ENCODE measurements around the gene TMEM135.

TMEM135 gene

DNA sequence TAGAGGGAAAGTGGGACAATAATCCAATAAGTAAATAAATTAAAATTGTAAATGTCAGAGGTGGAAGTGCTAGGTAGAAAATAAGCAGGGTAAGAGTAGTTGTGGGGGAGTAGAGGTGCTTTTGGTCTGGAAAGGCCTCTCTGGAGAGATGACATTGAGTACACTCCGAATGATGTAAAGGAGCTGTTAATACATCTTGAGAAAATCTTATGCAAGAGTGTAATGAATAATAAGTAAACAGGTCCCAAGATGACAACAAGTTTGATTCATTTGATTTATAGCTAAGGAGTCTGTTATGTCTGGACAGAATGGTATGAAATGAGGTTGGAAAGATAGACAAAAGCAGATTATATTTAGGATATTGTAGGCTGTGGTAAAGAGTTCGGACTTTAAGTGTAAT lies 87.5 kb downstream of the TMEM135 start:
- Histone ChIP-seq H3K36me3 (ENCODE audit: insufficient read depth, low read depth, low read length) (no peaks in the 10 kb centered on the region), H3K9ac (ENCODE audit: low read depth, low read length) (no peak overlapping the region), H3K4me1 (ENCODE audit: insufficient read depth, low read length) (no peaks in the 10 kb centered on the region; the same call in 1 of the 2 replicates)

DNA sequence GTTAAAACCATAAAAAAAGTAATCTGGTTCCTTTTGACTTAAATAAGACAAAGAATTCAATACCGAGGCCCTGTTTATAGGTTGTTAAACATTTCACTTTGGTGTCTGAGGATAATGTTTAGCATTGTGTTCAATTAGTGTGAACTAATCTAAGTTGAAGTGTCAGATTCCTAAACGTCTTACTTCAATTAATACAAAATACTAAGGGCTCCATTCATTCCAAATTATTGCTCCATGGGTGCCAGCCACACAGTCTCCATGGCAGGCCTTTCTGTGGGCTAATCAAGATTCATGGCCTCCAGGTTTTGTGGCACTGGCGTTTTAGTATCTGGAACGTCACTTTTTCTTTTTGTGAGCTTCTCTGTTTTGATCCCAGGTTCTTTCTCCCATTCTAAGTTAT lies 89.4 kb downstream of the TMEM135 start:
- Histone ChIP-seq H3K9me3 (ENCODE audit: insufficient read depth, low read depth, low read length) (peaks cover 3% of the 10 kb centered on the region; the same call in 1 of the 2 replicates), H3K4me1 (ENCODE audit: insufficient read depth, low read length) (no peaks in the 10 kb centered on the region; the same call in 1 of the 2 replicates), H3K9ac (ENCODE audit: low read depth, low read length) (no peak overlapping the region), H3K27ac (ENCODE audit: low read length) (no peak overlapping the region), H3K4me3 (ENCODE audit: low read length) (no peak overlapping the region), H3K27me3 (ENCODE audit: insufficient read depth, low read length) (no peaks in the 10 kb centered on the region), H3K36me3 (ENCODE audit: insufficient read depth, low read depth, low read length) (no peaks in the 10 kb centered on the region)

More for the DNA sequence above, 87.5 kb downstream of the TMEM135 start:
- H3K27me3 ChIP-seq (ENCODE audit: insufficient read depth, low read length) = no peaks in the 10 kb centered on the region
- H3K27ac ChIP-seq (ENCODE audit: low read length) = no peak overlapping the region
- no peaks in the 10 kb centered on the region for H3K9me3 ChIP-seq (ENCODE audit: insufficient read depth, low read depth, low read length)
- H3K4me3 ChIP-seq (ENCODE audit: low read length) = no peak overlapping the region

DNA sequence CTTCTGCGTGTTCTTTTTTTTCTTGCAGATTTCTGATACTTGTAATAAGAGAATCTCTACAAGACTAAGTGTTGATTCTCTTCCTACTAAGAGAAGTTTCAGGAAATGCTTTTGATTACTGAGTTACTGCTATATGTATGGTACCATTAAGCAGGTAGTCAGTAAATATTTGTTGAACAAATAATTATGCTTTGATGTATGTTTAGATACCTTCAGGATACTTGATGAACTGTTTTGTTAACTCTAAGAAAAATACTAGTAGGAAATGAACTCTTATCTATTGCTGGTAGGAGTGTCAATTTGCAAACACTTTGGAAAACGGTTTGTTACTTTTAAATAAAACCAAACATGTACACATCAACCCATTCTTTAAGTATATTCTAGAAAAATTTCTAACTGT lies 90.6 kb downstream of the TMEM135 start:
- Histone ChIP-seq H3K9ac (ENCODE audit: low read depth, low read length) (no peak overlapping the region), H3K4me1 (ENCODE audit: insufficient read depth, low read length) (no peaks in the 10 kb centered on the region; the same call in 1 of the 2 replicates), H3K4me3 (ENCODE audit: low read length) (no peak overlapping the region)

DNA sequence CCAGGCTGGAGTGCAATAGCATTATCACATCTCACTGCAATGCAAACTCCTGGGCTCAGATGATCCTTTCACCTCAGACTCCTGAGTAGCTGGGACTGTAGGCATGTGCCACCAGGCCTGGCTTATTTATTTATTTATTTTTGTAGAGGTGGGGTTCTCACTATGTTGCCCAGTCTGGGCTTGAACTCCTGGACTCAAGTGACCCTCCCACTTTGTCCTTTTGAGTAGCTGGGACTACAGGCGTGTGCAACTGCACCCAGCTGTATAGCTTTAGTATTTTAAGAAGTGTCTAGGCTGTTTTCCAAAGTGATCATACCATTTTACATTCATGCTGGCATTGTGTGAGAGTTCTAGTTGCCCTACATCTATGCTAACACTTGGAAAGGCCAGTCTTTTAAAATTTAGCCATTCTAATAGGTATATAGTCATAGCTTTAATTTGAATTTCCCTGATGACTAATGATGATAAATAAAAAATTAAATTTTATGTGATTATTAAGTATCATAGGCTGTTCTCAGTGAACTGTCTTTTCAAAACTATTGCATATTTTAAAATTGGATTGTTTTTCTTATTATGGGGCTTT lies 96.9 kb downstream of the TMEM135 start:
- H3K4me1 ChIP-seq (ENCODE audit: insufficient read depth, low read length) = no peaks in the 10 kb centered on the region
- peaks cover 12% of the 10 kb centered on the region; the same call in 1 of the 2 replicates for H3K9me3 ChIP-seq (ENCODE audit: insufficient read depth, low read depth, low read length)
- no peak overlapping the region for H3K9ac ChIP-seq (ENCODE audit: low read depth, low read length)
- H3K36me3 ChIP-seq (ENCODE audit: insufficient read depth, low read depth, low read length) = no peaks in the 10 kb centered on the region
- H3K27ac ChIP-seq (ENCODE audit: low read length) = no peak overlapping the region
- H3K4me3 ChIP-seq (ENCODE audit: low read length) = no peak overlapping the region
- H3K27me3 ChIP-seq (ENCODE audit: insufficient read depth, low read length) = no peaks in the 10 kb centered on the region

More for the DNA sequence above, 90.6 kb downstream of the TMEM135 start:
- H3K27ac ChIP-seq (ENCODE audit: low read length) = no peak overlapping the region
- peaks cover 3% of the 10 kb centered on the region; the same call in 1 of the 2 replicates for H3K9me3 ChIP-seq (ENCODE audit: insufficient read depth, low read depth, low read length)
- H3K27me3 ChIP-seq (ENCODE audit: insufficient read depth, low read length) = no peaks in the 10 kb centered on the region
- no peaks in the 10 kb centered on the region for H3K36me3 ChIP-seq (ENCODE audit: insufficient read depth, low read depth, low read length)

DNA sequence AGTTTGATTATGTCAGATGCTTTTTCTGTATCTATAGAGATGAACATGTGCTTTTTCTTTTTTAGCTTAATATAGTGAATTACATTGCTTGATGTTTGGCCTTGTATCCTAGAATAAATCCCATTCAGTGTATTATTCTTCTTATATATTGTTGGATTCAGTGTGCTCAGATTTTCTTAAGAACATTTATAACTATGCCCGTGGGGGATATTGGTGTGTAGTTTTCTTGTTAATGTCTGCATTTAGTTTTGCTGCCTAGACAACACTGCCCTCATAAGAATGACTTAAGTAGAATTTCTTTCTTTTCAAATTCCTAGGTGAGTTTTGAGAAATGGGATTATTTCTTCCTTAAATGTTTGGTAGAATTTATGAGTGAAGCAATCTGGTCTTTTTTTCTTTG lies 98.5 kb downstream of the TMEM135 start:
- Histone ChIP-seq H3K36me3 (ENCODE audit: insufficient read depth, low read depth, low read length) (no peaks in the 10 kb centered on the region), H3K27me3 (ENCODE audit: insufficient read depth, low read length) (no peaks in the 10 kb centered on the region), H3K4me1 (ENCODE audit: insufficient read depth, low read length) (no peaks in the 10 kb centered on the region), H3K9ac (ENCODE audit: low read depth, low read length) (no peak overlapping the region), H3K9me3 (ENCODE audit: insufficient read depth, low read depth, low read length) (peaks cover 12% of the 10 kb centered on the region; the same call in 1 of the 2 replicates), H3K27ac (ENCODE audit: low read length) (no peak overlapping the region), H3K4me3 (ENCODE audit: low read length) (no peak overlapping the region)

DNA sequence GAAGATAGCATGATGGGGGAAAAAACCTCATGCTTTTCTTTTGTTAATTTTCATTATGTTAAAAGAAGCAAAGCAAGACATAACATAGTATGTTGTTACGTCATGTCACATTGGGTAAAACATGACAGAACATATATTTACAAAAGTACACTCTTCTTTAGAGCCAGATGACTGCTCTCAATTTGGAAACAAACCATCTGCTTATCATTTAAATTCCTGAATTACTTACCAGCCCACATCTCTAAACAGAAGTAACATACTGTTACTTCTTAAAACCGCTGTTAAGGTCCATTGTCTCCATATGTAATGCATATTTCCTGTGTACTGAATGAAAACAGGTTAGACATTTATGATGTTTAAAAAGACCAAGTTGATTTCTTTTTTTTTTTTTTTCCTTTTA lies 100.0 kb downstream of the TMEM135 start:
- H3K27me3 ChIP-seq (ENCODE audit: insufficient read depth, low read length) = no peaks in the 10 kb centered on the region
- H3K4me1 ChIP-seq (ENCODE audit: insufficient read depth, low read length) = no peaks in the 10 kb centered on the region
- H3K36me3 ChIP-seq (ENCODE audit: insufficient read depth, low read depth, low read length) = no peaks in the 10 kb centered on the region
- H3K9ac ChIP-seq (ENCODE audit: low read depth, low read length) = no peak overlapping the region
- H3K4me3 ChIP-seq (ENCODE audit: low read length) = no peak overlapping the region
- H3K27ac ChIP-seq (ENCODE audit: low read length) = no peak overlapping the region
- peaks cover 9% of the 10 kb centered on the region; the same call in 1 of the 2 replicates for H3K9me3 ChIP-seq (ENCODE audit: insufficient read depth, low read depth, low read length)

DNA sequence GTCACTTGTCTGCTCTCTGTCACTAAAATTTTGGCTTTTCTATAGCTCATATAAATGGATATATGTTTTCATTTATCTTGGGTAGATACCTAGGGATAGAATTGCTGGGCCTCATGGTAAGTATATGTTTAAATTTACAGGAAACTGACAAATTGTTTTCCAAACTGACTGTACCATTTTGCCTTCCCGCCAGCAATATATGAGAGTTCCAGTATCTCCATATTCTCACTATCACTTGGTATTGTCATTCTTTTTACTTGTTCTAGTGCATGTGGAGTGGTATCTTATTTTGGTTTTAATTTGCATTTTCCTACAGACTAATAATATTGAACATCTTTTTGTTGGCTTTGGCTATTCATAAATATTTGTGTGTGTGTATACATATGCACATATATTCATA lies 101.7 kb downstream of the TMEM135 start:
- H3K9ac ChIP-seq (ENCODE audit: low read depth, low read length) = no peak overlapping the region
- H3K36me3 ChIP-seq (ENCODE audit: insufficient read depth, low read depth, low read length) = no peaks in the 10 kb centered on the region
- H3K27me3 ChIP-seq (ENCODE audit: insufficient read depth, low read length) = no peaks in the 10 kb centered on the region
- no peak overlapping the region; the same call in 1 of the 2 replicates for H3K4me3 ChIP-seq (ENCODE audit: low read length)
- H3K4me1 ChIP-seq (ENCODE audit: insufficient read depth, low read length) = peaks cover 5% of the 10 kb centered on the region; the same call in 1 of the 2 replicates
- no peak overlapping the region for H3K27ac ChIP-seq (ENCODE audit: low read length)
- peaks cover 9% of the 10 kb centered on the region; the same call in 1 of the 2 replicates for H3K9me3 ChIP-seq (ENCODE audit: insufficient read depth, low read depth, low read length)

DNA sequence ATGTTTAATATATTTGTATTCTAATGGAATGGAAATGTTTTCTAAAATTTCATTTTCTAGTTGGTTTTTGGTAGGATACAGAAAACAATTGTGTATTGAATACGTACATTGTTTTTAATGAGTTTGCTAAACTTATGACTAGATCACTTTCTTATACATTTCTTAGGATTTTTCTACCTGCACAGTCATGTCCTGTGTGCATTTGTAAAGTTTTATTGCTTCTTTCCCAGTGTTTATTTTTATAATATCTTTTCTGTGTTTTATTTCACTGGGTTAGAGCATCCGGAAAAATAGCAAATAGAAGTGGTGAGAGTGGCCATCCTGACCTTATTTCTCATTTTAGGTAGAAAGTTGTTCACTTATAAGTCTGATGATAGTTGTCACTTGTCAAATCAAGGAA lies 103.6 kb downstream of the TMEM135 start:
- Histone ChIP-seq H3K36me3 (ENCODE audit: insufficient read depth, low read depth, low read length) (no peaks in the 10 kb centered on the region), H3K4me1 (ENCODE audit: insufficient read depth, low read length) (peaks cover 5% of the 10 kb centered on the region; the same call in 1 of the 2 replicates), H3K9ac (ENCODE audit: low read depth, low read length) (no peak overlapping the region), H3K27ac (ENCODE audit: low read length) (no peak overlapping the region), H3K27me3 (ENCODE audit: insufficient read depth, low read length) (no peaks in the 10 kb centered on the region), H3K9me3 (ENCODE audit: insufficient read depth, low read depth, low read length) (peaks cover 9% of the 10 kb centered on the region; the same call in 1 of the 2 replicates), H3K4me3 (ENCODE audit: low read length) (no peak overlapping the region)

DNA sequence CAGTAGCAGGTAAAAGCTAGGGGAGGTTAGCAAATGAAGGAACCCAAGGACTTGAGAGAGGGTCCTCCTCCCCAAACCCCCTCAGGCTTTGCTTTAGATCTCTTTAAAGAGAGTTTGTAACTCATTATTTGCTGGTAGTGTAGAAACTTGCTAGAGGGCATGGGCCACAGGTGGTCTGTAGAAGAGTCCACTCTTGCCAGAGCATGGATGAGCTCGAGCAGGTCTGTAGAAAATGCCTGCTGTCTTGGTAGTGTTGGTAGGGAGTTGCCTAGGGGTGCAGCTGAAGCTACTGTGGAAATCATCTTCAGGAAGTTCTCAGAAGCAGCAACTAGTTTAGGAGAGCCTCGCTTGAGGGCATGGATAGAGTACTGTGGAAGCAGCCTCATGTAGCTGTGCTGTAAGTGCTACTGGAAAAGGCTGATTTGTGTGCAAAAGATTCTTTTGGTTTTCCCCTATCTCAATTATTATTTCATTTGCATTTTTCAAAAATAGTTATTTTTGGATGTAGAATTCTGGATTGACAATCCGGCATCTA lies 104.3 kb downstream of the TMEM135 start:
- Histone ChIP-seq H3K9ac (ENCODE audit: low read depth, low read length) (no peak overlapping the region), H3K9me3 (ENCODE audit: insufficient read depth, low read depth, low read length) (peaks cover 9% of the 10 kb centered on the region; the same call in 1 of the 2 replicates)

DNA sequence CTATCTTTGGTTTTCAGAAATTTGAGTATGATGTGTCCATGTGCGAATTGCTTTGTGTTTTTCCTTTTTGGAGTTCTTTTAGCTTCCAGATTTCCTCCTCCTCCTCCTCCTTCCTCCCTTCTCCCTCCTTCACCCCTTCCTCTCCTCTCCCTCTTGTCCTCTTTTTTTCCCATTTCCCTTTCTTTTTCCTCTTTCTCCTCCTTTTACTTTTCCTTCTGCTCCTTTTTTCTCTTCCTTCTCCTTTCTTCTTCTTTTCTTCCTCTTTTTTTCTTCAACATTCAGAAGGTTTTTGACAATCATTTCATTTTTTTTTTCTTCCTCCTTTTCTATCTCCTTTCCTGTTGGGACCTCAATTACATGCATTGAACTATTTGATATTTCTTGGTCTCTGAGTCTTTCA lies 104.9 kb downstream of the TMEM135 start:
- no peak overlapping the region for H3K9ac ChIP-seq (ENCODE audit: low read depth, low read length)
- H3K9me3 ChIP-seq (ENCODE audit: insufficient read depth, low read depth, low read length) = peaks cover 9% of the 10 kb centered on the region; the same call in 1 of the 2 replicates
- no peaks in the 10 kb centered on the region for H3K36me3 ChIP-seq (ENCODE audit: insufficient read depth, low read depth, low read length)
- no peaks in the 10 kb centered on the region for H3K27me3 ChIP-seq (ENCODE audit: insufficient read depth, low read length)
- peaks cover 5% of the 10 kb centered on the region; the same call in 1 of the 2 replicates for H3K4me1 ChIP-seq (ENCODE audit: insufficient read depth, low read length)
- H3K4me3 ChIP-seq (ENCODE audit: low read length) = no peak overlapping the region
- H3K27ac ChIP-seq (ENCODE audit: low read length) = no peak overlapping the region

More for the DNA sequence above, 104.3 kb downstream of the TMEM135 start:
- Histone ChIP-seq H3K4me3 (ENCODE audit: low read length) (no peak overlapping the region), H3K36me3 (ENCODE audit: insufficient read depth, low read depth, low read length) (no peaks in the 10 kb centered on the region), H3K4me1 (ENCODE audit: insufficient read depth, low read length) (peaks cover 5% of the 10 kb centered on the region; the same call in 1 of the 2 replicates), H3K27ac (ENCODE audit: low read length) (no peak overlapping the region), H3K27me3 (ENCODE audit: insufficient read depth, low read length) (no peaks in the 10 kb centered on the region)

DNA sequence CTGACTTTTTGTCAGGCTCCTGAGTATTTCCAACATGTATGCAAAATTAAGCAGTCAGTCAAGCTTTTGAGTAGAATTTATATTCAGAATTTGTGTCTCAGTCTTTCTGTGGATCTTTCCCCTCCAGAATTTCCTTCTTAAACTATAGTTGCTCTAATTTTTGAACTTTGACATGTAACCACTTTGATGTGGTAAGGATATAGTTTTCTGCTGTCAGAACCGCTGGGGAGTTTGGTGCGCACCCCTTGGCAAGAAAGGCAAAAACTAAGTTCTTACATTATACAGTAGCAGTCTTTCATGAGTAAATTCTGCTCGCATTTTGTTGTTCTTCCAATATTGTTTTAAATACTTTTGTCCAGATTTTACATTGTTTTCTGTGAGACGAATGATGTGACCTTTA lies 105.9 kb downstream of the TMEM135 start:
- peaks cover 5% of the 10 kb centered on the region; the same call in 1 of the 2 replicates for H3K4me1 ChIP-seq (ENCODE audit: insufficient read depth, low read length)
- H3K27ac ChIP-seq (ENCODE audit: low read length) = no peak overlapping the region

DNA sequence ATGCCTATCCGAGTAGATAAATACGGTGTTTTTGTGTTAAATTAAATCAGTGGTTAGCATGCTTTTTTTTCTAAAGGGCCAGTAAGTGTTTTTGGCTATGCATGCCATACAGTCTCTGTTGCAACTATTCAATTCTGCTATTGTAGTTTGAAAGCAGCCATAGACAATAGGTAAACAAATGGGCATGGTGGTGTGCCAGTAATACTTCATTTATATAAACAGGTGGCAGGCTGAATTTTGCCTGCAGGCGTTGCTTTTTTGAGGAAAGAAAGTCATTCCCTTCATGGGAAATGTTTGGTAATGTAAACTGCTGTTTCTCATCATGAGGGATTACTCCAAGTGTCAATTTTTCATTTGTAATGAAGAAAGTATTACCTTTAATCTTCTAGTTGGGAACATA lies 106.5 kb downstream of the TMEM135 start:
- Histone ChIP-seq H3K36me3 (ENCODE audit: insufficient read depth, low read depth, low read length) (no peaks in the 10 kb centered on the region), H3K9ac (ENCODE audit: low read depth, low read length) (no peak overlapping the region), H3K27ac (ENCODE audit: low read length) (no peak overlapping the region), H3K4me1 (ENCODE audit: insufficient read depth, low read length) (peaks cover 8% of the 10 kb centered on the region; the same call in 1 of the 2 replicates), H3K4me3 (ENCODE audit: low read length) (no peak overlapping the region), H3K9me3 (ENCODE audit: insufficient read depth, low read depth, low read length) (peaks cover 3% of the 10 kb centered on the region; the same call in 1 of the 2 replicates), H3K27me3 (ENCODE audit: insufficient read depth, low read length) (no peaks in the 10 kb centered on the region)

More for the DNA sequence above, 105.9 kb downstream of the TMEM135 start:
- Histone ChIP-seq H3K9ac (ENCODE audit: low read depth, low read length) (no peak overlapping the region), H3K36me3 (ENCODE audit: insufficient read depth, low read depth, low read length) (no peaks in the 10 kb centered on the region), H3K27me3 (ENCODE audit: insufficient read depth, low read length) (no peaks in the 10 kb centered on the region), H3K9me3 (ENCODE audit: insufficient read depth, low read depth, low read length) (peaks cover 9% of the 10 kb centered on the region; the same call in 1 of the 2 replicates), H3K4me3 (ENCODE audit: low read length) (no peak overlapping the region)
